Activated CD4-positive, alpha-beta T cell treated with anti-CD3 and anti-CD28 coated beads for 1 hour (primary cell): ENCODE results near the gene PPP2R5D.
A peak's percentile ranks its signal among the peaks of the same experiment; 100 is the strongest.

Experiments used
- DNase-seq: peaks from one replicate; pipeline ENCODE4 v3.0.0-alpha.2; 2020

Gene PPP2R5D

DNA sequence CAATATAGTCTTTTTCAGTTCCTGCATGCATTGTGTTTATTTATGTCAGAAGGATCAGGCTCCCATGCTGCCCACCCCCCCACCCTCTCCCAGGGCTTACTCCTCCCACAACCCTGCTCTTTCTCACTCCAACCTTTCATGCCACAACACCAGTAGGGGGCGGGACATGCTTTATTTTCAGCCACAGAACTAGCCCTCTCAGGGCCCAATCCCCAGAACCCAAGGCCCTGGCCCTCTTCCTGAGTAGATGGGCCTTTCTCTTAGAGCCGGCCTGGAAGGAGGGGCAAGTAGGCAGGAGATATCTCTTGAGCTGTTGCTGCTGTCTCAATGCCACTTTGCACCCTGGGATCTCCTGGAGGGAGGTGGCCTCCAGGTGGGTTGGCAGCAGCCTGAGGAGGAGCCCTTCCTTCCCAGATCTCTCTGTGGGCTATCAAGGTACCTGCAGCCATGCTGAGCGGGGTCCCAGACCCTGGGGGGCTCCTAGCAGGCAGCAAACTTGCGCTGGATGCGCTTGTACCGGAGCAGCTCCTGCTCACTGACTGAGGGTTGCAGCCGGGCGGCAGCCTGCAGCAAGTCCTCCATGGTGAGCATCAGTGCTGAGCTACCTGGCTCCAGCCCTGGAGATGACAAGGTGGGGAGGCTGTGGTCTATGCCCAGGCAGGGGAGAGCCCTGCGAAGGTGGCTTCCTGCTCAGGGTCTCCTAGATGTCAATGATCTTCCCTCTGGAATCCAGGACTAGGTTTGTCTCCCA, 20.3 kb upstream of the PPP2R5D start:
- no peak for DNase-seq

DNA sequence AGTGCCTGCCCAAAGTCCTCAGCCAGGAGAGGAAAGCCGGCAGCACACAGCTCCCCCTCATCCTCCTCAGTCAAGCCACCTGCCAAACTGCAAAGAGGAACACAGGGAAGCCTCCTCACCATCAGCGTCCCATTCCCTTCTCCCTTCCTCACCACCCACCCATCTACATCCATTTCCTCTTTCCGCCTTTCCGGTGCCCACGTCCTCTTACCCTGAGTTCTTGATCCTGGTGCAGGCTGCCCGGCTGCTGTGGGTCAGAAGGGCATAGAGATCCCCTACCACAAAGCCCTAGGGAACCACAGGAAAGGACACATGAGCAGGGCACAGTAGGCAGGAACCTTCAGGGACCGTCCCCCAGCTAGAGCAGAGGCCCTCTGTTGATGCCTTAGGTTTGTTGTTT, 17.8 kb upstream of the PPP2R5D start:
- no peak for DNase-seq

DNA sequence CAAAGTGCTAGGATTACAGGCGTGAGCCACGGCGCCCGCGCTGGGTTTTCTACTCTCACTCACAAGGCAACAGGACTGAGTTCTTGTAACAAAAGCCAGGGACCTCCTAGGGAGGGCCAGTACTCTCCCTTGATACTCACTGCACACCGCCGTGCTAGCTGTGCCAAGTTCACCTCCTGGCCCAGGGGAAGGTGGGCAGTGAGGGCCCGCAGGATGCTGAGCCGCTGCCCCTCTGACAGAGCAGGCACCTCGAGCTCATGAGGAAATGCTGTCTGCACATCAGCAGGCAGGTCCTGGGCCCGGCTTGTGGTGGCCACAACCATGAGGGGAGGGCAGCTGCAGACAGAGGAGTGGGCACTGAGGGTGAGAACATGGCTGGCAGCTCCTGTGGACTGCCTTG, 17.1 kb upstream of the PPP2R5D start:
- no peak for DNase-seq

DNA sequence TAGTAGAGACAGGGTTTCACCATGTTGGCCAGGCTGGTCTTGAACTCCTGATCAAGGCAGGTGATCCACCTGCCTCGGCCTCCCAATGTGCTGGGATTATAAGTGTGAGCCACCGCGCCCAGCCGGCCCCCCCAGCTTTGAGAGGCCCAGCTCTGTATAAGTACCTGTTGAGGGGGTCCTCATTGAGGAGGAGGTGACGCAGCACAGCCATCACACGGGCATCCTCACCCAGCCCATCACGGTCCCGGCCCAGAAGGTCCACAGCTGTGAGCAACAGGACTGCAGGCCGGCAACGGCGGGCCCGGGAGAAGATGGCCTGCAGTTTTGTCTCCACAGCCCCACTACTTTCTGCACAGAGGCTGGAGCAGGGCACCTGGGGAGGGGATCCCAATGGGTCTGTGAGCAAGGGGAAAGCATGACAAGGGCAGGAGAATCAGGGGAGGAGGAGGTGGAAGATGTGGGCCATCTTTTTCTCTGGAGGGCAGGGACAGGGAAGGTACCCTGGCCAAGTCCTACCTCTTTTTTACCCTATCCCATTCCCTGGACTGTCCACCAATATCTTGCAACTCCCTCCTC, 16.2 kb upstream of the PPP2R5D start:
- DNase-seq, result no peak

DNA sequence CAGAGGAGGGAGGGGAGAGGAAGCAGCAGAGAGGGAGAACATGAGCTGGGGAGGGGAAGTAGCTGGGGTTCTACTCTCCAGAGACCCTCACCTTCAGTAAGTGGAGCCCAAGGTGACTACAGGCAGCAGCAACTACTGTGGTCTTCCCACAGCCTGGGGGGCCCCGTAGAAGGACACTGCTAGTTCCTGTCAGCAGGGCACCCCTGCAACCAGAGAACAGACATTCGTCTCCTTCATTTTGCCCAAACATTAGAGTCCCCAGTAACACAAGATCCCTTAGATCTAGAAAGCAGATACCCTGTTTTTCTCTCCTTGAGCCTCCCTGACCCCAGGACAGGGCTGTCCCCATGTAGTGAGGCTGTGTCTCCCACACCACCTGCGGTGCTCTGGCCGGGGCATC, 15.6 kb upstream of the PPP2R5D start:
- DNase-seq, result no peak

DNA sequence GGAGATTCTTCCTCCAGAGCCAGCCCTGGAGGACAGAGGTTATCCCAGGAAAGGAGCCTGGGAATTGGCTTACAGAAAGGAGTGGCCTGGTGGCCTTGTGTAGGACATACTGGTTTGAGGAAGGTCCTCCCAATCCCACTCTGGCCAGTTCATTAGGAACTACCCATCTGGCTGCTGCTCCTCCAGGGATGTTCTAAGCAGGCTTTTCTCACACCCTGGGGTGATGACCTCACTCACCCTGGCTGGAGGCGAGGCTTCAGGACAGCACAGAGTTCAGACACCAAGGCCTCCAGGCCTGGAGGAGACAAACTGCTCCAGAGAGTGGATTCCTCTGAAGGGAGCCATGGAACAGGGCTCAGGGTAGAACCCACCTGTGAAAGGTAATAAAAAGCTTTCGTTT, 14.9 kb upstream of the PPP2R5D start:
- no peak for DNase-seq

DNA sequence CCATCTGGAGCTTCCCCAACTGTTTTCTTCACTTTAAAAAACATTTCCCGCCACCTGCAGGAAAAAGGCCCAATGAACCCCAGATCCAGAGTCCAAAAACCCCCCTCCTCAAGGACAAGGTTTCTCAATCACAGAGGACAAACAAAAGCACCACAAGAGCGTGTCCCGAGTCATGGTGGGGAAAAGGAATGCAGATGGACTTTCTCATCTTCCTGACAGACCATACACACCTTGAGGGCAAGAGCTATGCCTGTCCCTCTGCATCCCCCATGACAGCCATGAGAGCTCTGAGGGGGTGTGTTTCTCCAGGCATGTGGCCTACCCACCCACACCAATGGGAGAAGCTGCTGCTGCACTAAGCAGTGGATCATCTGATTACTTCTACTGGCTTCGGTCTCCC, 14.4 kb upstream of the PPP2R5D start:
- no peak for DNase-seq

DNA sequence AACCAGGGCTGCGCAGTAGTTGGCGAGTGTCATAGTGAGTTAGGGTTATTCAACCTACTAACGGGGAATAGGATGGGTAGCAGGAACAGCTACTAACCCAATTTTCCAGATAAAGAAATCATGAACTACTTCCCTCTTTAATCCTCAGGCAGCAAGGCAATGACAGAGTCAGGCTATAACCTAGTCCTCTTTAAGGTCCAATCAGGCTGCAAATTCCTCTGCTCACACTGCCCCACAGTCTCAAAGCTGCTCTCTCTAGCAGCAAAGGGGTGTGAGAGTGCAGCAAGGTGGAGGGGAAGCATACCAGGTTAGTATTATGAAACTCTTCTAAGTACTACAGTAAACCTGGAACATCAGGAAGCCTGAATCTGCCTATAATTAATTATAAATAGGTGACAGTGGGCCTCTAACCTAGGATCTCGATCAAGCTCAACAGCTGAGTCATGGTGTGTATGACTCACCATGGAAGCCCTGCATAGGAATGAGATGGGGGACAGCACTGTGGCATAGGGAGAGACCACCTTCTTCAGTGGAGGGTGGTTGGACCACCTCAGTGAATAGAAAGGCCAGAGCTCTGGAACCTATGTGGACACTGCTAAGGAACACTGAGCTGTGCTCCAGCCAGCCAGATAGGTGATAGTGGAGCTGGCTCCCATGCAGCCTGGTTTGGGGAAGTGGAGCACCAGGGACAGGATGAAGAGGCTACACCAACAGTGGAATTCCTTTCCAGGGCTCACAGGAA, 13.3 kb upstream of the PPP2R5D start:
- DNase-seq, result no peak

DNA sequence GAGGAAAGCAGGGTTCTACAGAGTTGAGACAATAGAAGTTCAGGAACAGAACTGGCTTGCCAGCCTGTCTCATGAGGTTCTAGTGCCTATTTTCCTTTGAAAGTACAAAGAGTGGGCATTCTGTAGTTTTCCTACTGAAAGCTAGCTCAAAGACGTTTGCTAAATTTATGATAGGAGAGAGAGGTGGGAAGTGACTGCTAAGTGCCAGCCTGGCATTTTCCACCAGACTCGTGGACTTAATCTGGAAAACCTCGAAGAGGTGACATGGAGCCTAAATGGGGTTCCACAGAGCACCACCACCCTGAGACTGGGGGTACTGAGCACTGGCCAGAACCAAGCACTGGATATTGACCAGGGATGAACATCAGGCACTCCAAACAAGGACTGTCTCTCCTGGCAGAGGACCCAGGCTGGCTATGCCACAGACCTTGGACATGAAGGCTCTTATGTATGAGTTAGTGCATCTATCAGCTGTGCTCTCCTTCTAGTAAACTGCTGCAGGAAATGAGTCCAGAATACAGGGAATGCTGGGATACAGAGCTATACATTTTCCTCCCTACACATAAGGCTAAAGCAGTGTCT, 12.5 kb upstream of the PPP2R5D start:
- DNase-seq, result no peak

DNA sequence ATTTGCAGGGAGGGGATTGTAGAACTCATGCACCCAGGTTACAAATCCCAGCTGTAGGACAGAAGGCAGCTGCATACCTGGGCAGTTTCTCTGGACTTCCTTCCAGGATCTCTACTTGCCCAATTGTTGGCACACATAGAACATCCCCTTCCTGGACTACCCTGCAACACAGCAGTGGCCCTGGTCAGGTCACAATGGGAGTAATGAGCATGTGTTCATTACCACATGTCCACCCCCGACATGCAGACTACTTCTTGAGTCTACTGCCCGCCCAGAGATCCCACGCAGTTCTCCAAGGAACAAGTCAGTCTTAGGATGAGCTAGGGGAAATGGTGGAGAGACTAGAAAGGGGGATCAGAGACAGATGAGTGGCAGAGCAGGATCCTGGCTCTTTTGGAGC, 10.4 kb upstream of the PPP2R5D start:
- no peak for DNase-seq

DNA sequence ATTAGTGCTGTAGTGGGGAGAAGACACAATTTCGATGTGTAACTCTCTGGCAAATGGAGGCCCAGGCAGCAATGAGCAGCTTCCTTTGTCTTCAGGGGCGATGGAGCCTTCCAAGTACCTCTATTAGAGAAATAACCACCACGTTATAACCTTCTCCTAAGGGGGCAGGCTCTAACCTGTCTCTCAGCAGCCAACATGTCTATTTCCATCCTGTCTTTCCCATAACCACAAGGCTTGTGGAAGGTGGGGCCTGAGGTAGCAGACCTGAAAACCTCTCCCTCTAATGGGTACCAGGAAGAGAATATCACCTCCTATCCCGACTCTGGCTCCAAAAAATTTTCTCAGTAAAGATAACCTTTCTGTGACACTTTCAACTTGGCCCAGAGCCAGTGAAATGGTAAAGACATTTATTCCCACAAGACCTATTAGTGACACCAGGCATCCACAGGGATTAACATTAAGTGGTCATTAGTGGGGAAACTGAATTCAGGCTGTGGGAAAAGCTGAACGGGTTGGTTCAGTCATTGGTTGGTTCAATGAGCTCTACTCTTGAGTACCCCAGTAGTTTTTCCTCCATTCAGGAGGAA, 9.4 kb upstream of the PPP2R5D start:
- DNase-seq, result no peak

DNA sequence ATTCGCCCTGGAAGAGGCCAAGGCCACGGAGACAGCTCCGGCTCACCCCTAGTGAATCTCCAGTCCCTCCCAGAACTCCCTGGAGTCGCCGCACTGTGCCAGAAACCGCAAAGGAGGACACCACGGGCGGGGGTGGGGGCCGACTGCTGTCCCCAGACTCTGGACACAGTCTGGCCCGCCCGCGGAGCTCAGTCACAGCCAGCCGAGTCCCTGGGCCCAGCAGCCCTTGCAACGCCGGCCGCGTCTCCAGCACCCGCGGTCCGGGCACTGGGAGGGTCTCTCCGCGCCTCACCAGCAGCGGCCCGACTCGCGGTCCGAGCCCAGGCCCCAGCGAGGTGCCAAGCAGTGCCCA, 5.9 kb upstream of the PPP2R5D start:
- DNase-seq, result no peak

DNA sequence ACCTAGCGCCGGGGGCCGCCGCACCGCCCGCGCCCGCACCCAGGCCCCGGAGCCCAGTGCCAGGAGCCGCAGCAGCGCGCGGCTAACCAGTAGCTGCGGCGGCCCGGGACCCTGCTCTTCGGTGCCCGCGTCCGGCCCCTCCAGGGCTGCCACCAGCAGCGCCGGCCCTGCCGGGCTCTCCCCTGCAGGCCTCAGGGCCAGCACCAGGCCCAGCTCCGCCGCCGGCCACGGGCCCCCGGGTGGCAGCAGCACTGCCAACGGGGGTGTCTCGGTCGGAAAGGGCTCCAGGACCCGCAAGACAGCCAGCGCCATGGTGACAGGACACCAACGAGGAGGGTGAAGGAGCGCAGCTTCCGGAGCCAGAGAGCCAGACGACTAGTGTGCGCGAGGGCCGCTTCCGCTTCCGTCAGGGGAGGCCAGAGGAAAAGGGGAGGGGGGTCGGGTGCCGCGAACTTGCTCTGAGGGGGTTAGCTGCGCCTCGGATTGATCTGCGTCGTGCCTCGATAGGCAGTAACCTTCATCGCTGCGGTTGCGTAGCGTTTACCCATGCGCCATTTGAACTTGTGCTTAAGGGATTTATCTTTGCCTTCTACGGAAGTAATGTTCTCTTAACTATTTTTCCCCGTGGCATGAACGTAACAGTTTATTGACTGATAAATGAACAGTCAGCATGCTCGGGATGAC, 5.4 kb upstream of the PPP2R5D start, which contains the start of gene PEX6:
Gene PEX6, minus strand, starts transcription at position 343 of the 684 bp plus-strand sequence. Its CDS starts 31 bp downstream, at position 312.
- DNase-seq, result peak; percentile 86

DNA sequence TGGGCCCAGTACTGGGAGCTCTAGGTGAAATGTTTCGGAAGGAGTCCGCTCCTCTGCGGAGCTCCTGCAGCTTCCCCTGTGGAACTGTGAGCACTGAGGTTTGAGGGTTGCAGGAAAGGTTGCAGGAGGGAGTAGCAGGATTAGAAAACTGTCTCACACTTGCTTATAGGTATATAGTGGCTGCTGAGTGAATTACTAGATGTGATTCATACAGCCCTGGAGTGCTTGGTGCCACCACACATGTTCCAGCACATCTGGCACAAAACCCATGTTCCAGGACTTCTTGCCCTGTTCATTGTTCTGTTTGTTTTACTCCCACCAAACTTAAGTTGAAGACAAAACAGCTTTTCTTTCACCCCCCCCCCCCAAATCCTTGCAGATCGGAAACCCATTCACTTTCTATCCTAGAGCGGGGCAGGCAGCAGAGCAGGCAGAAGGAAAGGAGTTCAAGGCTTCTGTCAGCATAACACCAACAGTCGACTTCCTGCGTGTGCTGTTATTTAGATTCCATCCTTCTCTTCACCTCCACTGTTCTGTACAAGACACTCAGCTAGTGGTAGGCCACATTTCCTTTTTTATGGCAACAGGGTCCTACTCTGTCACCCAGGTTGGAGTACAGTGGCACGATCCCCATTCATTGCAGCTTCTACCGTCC, 4.7 kb upstream of the PPP2R5D start:
- DNase-seq, result no peak

DNA sequence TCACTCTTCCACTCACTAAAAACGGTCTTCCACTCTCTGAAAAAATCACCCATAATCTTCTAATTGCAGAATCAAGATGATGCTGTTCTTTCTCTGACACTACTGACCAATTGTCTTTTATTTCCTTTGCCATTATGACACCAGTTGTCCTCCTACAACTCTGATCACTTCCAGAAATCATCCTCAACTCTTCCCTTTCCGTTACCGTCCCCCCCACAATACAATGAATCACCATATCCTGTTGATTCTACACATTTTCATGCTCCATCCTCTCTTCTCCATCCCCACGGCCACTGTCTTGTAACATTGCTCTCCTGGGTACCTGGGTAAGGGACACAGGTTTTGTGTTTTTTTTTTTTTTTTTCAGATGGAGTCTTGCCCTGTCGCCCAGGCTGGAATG, 2.5 kb upstream of the PPP2R5D start:
- DNase-seq, result no peak

DNA sequence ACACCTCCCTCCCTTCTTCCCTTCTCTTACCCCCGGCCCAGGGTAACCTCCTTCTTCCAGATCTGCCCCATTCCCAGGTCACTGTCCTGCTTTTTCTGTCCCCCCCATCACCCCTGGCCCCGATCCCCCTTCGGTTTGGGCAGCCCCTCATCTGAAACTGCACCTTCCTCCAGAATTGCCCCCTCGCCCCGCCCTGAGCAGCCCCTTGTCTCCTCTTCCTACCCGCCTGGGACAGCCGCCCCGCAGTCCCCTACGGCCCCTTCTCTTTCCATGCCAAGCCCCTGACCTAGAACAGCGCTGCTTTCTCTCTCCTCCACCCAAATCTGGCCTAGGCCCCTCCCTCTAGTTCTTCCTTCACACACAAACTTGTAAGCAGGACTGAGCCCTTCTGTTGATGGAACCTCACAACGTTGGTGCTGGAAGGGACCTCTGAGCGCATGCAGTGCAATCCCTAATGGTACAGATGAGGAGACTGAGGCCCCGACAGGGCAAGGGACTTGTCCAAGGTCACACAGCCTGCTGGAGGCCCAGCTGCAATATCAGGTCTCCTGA, 630 bp downstream of the PPP2R5D start:
- DNase-seq, result no peak

DNA sequence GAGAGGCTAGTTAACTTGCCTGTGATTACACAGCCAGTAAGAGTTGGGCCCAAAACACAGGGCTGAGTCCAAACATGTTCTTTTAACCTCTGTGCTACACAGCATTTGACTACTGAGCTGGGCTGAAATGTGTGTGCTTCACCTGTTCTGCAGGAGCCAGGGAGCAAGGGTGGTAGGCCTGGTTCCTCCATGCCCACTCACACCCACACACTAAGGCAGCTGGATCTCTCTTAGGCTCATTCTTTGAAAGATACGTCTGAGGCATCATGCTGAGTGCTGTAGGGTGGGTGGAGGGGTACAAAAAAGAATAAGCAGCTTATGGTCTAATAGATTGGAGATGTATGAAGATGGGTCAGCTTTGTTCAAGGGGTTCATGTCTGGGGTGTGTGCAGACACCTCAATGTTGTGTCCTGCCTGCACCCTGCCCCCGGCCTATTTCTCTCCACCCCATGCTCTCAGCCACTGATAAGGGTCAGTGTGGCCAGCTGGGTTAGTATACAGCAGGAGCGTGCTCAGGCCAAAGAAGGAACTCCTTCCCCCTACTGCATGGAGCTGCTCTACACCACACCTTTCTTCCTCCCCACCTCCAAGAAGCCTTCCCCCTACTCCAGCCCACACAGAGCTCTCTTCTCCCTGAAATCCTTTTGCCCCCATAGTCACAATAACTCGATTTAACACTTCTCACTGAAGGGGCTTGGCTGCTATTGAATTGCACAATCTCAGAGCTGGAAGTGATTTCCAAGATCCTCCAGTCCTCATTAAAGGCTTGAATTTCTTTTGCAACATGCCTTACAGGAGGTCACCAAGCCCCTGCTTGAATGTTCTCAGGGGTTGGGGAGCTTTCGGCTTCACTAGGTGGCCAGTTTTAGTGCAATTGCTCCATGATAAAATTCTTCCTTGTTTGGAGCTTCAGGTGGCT, 3.4 kb downstream of the PPP2R5D start:
- DNase-seq, result no peak

DNA sequence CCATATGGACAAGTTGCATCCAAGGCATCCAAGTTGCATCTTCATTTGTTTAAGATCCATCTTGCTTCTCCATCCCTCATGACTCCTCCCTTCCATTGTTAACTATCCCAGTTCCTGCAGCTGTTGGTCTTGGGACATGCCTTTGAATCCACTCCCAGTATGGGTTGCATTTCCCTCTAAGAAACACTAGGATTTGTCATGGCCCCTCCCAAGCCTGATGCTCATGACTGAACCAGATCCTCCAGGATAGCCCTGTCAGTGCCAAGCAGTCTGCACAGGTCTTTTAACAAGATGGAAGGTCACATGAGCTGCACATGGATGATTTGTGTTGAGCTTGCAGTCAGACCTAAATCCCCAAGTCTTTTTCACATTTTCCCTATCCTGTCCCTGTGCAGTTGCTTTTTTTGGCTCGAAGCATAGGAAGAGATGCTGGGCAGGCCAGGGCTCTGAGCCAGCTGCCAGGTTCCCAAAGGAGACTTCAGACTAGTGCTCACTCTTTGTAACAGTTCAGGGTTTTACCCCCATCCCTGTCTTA, 4.2 kb downstream of the PPP2R5D start:
- no peak for DNase-seq

DNA sequence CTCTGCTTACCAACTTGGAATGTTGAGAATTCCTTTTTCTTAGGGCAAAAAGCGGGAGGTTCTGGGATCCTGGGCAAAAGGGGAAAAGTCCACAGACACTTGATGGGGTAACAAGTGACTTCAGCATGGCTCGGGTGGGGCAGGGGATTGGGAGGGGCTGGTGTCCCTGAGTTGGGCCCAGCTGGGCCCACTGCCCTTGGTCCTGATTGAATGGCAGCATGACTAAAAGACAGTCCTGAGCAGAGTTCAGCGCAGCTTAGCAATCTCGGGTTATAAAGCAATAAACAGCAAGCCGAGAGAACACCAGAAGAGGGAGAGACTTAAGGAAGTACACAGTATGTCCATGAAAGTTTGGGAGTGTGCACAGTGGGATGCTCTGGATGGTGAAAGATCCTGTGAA, 5.6 kb downstream of the PPP2R5D start:
- no peak for DNase-seq

DNA sequence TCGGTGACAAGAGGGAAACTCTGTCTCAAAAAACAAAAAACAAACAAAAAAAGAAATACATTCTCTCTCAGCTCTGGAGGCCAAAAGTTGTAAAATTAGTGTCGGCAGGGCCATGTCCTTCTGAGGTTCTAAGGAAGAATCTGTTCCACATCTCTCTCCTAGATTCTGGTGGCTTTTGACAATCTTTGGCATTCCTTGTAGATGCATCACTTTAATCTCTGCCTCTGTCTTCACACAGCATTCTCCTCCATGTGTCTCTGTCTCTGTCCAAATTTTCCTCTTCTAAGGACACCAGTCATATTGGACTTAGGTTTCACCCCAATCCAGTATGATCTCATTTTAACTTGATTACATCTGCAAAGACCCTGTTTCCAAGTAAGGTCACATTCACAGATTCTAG, 9.1 kb downstream of the PPP2R5D start:
- DNase-seq, result no peak

DNA sequence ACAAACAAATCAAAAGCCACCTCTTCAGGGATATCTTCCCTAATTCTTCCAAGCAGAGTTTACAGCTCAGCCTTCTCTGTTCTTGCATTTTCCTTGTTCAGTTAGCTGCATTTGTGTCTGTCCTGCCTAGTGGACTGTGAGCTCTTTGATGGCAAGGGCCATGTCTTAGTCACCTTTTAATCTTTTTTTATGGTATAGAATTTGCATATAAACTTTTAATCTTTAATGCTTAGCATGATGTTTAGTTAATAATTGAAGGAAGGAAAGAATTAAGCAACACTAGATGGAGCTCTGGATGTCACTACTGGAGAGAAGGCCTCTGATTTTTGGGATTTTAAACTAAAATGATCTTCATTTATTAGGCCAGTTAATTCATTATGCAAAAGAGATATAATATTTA, 12.1 kb downstream of the PPP2R5D start:
- no peak for DNase-seq
